Measurements from ENCODE around the gene OR6K3.

- no peak for TF ChIP-seq POLR2A (IDR thresholded peaks at IDR 0.05)
- TF ChIP-seq CTCF (IDR thresholded peaks at IDR 0.05) = no peak
Measured at GRCh38 chr1:158674302-158674701, 46.2 kb downstream of the OR6K3 start.
